Stomach (tissue), 4 donors: Measurements from ENCODE around the gene CLCN3.

Experiments
- EP300 ChIP-seq: sonication (generic); formaldehyde crosslinking; IDR thresholded peaks from one replicate; pipeline ENCODE4 v1.6.1; 2017; ENCODE audit warnings: antibody characterized with exemption
- POLR2A ChIP-seq, 4 donors: fragments of 450-650 bp; IDR thresholded peaks; one replicate each; pipeline ENCODE4 v1.6.1; 2016; ENCODE audit warnings: antibody characterized with exemption in 4 of 4, control low read depth in 2 of 4, mild to moderate bottlenecking in 1 of 4, moderate library complexity in 1 of 4
- POLR2AphosphoS5 ChIP-seq, 3 donors: sonication (generic); formaldehyde crosslinking; IDR thresholded peaks; one replicate each; pipeline ENCODE4 v1.6.1; 2016; ENCODE audit warnings: antibody characterized with exemption in 3 of 3
- TF ChIP-seq, protein P1 (sequence below), 7 experiments: fragments of 450-650 bp in 4 of 7; fragments of 200-600 bp in 3 of 7; sonication (generic) in 3 of 7; IDR thresholded peaks; one replicate each; pipeline ENCODE4 v1.5.1; 2016 to 2019; ENCODE audit warnings: antibody characterized with exemption in 7 of 7, control low read depth in 2 of 7, mild to moderate bottlenecking in 1 of 7

- TF ChIP-seq POLR2AphosphoS5 (IDR thresholded peaks at IDR 0.05) (no peak), POLR2A (IDR thresholded peaks at IDR 0.05) (no peak), EP300 (no peak)
- TF ChIP-seq, protein P1, sequence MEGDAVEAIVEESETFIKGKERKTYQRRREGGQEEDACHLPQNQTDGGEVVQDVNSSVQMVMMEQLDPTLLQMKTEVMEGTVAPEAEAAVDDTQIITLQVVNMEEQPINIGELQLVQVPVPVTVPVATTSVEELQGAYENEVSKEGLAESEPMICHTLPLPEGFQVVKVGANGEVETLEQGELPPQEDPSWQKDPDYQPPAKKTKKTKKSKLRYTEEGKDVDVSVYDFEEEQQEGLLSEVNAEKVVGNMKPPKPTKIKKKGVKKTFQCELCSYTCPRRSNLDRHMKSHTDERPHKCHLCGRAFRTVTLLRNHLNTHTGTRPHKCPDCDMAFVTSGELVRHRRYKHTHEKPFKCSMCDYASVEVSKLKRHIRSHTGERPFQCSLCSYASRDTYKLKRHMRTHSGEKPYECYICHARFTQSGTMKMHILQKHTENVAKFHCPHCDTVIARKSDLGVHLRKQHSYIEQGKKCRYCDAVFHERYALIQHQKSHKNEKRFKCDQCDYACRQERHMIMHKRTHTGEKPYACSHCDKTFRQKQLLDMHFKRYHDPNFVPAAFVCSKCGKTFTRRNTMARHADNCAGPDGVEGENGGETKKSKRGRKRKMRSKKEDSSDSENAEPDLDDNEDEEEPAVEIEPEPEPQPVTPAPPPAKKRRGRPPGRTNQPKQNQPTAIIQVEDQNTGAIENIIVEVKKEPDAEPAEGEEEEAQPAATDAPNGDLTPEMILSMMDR (IDR thresholded peaks at IDR 0.05) = no peak
Measured at GRCh38 chr4:169761846-169762245, 141.5 kb downstream of the CLCN3 start.
